CD4-positive, alpha-beta T cell treated with Interleukin-2 at 100 ng/mL for 4 hours (primary cell): ENCODE results near the gene ZIC2.

Experiments
- DNase-seq: peaks from one replicate; pipeline ENCODE4 v3.0.0-alpha.2; 2020; ENCODE audit warnings: low spot score

The ZIC2 gene

GRCh38 chr13:99986741-99987140 is 5.2 kb downstream of the ZIC2 start:
- no peak for DNase-seq

GRCh38 chr13:99987154-99988019 is 5.8 kb downstream of the ZIC2 start:
- DNase-seq: no peak

GRCh38 chr13:99988529-99989275 is 7.1 kb downstream of the ZIC2 start:
- no peak for DNase-seq

GRCh38 chr13:99989276-99990125 is 7.9 kb downstream of the ZIC2 start:
- no peak for DNase-seq

GRCh38 chr13:99990126-99990977 is 8.8 kb downstream of the ZIC2 start:
- DNase-seq: no peak

- DNase-seq: no peak
These were observed 9.6 kb downstream of the ZIC2 start for GRCh38 chr13:99991013-99991827.

- DNase-seq: no peak
These were observed 10.5 kb downstream of the ZIC2 start for GRCh38 chr13:99991828-99992775.

- no peak for DNase-seq
These were observed 11.4 kb downstream of the ZIC2 start for GRCh38 chr13:99992949-99993351.

- DNase-seq: no peak
These were observed 12.4 kb downstream of the ZIC2 start for GRCh38 chr13:99993660-99994637.

- DNase-seq: no peak
These were observed 13.0 kb downstream of the ZIC2 start for GRCh38 chr13:99994638-99995020.

- DNase-seq: no peak
These were observed 13.6 kb downstream of the ZIC2 start for GRCh38 chr13:99995104-99995588.

- no peak for DNase-seq
These were observed 14.2 kb downstream of the ZIC2 start for GRCh38 chr13:99995589-99996380.

- no peak for DNase-seq
These were observed 14.9 kb downstream of the ZIC2 start for GRCh38 chr13:99996381-99996973.

- no peak for DNase-seq
These were observed 16.2 kb downstream of the ZIC2 start for GRCh38 chr13:99997702-99998214.

GRCh38 chr13:99998261-99998660 is 16.7 kb downstream of the ZIC2 start:
- DNase-seq: no peak

- no peak for DNase-seq
These were observed 33.0 kb downstream of the ZIC2 start for GRCh38 chr13:100014621-100015020.
